B cell (primary cell): ENCODE measurements around the gene CEP95. TPM values are rescaled to one million over a fixed set of nuclear protein-coding genes. Genes with fewer than 3 reads are reported as not detected.
A peak's percentile ranks its signal among the peaks of the same experiment; 100 is the strongest.

Experiments
- ATAC-seq: fragments of 200-7000 bp; cut with Tn5 transposase; one replicate; pipeline ENCODE4 v1.10.0; 2021; ENCODE audit warnings: low read depth, mild to moderate bottlenecking, moderate number of reproducible peaks, moderate library complexity
- CTCF ChIA-PET: fragments of 350-600 bp; sonication (Branson Sonifier 250); formaldehyde crosslinking; loops from one replicate; lab custom pipeline; 2021; ENCODE audit warnings: antibody characterized with exemption, inconsistent platforms; lab: Charles Lee
- POLR2A ChIA-PET: fragments of 350-600 bp; sonication (Branson Sonifier 250); formaldehyde crosslinking; loops from one replicate; lab custom pipeline; 2021; ENCODE audit warnings: antibody characterized with exemption; lab: Charles Lee
- DNase-seq: peaks from one replicate; pipeline ENCODE4 v3.0.0; 2013
- H2AFZ ChIP-seq: 2 replicates; pipeline ENCODE4 v1.6.1; 2012; ENCODE audit warnings: mild to moderate bottlenecking, low read depth, low read length; ENCODE audit not compliant: insufficient read depth, poor library complexity, severe bottlenecking
- H3K27ac ChIP-seq, 2 donors: 1 replicate in 1 of 2; 2 replicates in 1 of 2; pipeline ENCODE4 v1.5.1; 2012 to 2013; ENCODE audit warnings: low read length in 2 of 2, mild to moderate bottlenecking in 2 of 2, moderate library complexity in 1 of 2
- H3K27me3 ChIP-seq, 4 experiments: fragments of 200-600 bp in 1 of 4; sonication (generic) in 1 of 4; replicated peaks in 1 of 4; 1 replicate in 2 of 4; 2 replicates in 2 of 4; pipeline versions ENCODE4 v1.6.1 to v1.7.0; 2013 to 2016; ENCODE audit warnings: low read length in 3 of 4, mild to moderate bottlenecking in 2 of 4, mixed read lengths in 1 of 4, moderate library complexity in 1 of 4; ENCODE audit not compliant: insufficient read depth in 4 of 4, control insufficient read depth in 3 of 4; ENCODE audit errors: control extremely low read depth in 1 of 4
- H3K36me3 ChIP-seq, 2 experiments: replicated peaks in 1 of 2; 1 replicate in 1 of 2; 2 replicates in 1 of 2; pipeline versions ENCODE4 v1.6.1 to v1.7.1; 2013; ENCODE audit warnings: low read length in 1 of 2; ENCODE audit not compliant: insufficient read depth in 2 of 2, control insufficient read depth in 1 of 2; ENCODE audit errors: control extremely low read depth in 1 of 2, extremely low read depth in 1 of 2
- H3K4me1 ChIP-seq, 2 donors: fragments of 200-600 bp in 1 of 2; sonication (generic) in 1 of 2; 1 replicate in 1 of 2; 2 replicates in 1 of 2; pipeline versions ENCODE4 v1.5.1 to v1.6.1; 2013 to 2017; ENCODE audit warnings: low read length in 2 of 2; ENCODE audit not compliant: control insufficient read depth in 2 of 2, insufficient read depth in 2 of 2
- H3K4me2 ChIP-seq: replicated peaks from 2 replicates; pipeline ENCODE3; 2012; ENCODE audit warnings: mild to moderate bottlenecking, low read depth, low read length; ENCODE audit not compliant: poor library complexity, severe bottlenecking
- H3K4me3 ChIP-seq, 5 experiments: fragments of 200-600 bp in 1 of 5; sonication (generic) in 1 of 5; 1 replicate in 3 of 5; 2 replicates in 2 of 5; pipeline versions ENCODE4 v1.5.1 to v1.7.0; 2011 to 2016; ENCODE audit warnings: low read length in 4 of 5, mild to moderate bottlenecking in 4 of 5, low read depth in 2 of 5, control low read depth in 1 of 5, moderate library complexity in 1 of 5; ENCODE audit not compliant: insufficient read depth in 1 of 5; ENCODE audit errors: control extremely low read depth in 1 of 5, extremely low read depth in 1 of 5
- H3K79me2 ChIP-seq: fragments of 200-600 bp; sonication (generic); one replicate; pipeline ENCODE4 v1.6.0; 2016; ENCODE audit warnings: low read length; ENCODE audit not compliant: control insufficient read depth, insufficient read depth
- H3K9ac ChIP-seq: fragments of 200-600 bp; sonication (generic); 2 replicates; pipeline ENCODE4 v1.6.1; 2017; ENCODE audit warnings: mild to moderate bottlenecking, low read length, moderate library complexity
- H3K9me3 ChIP-seq, 3 donors: one replicate each; pipeline versions ENCODE4 v1.6.1 to v1.7.1; 2013; ENCODE audit warnings: low read length in 2 of 3; ENCODE audit not compliant: control insufficient read depth in 2 of 3, insufficient read depth in 1 of 3; ENCODE audit errors: control extremely low read depth in 1 of 3
- H4K20me1 ChIP-seq: 2 replicates; pipeline ENCODE4 v1.6.0; 2012; ENCODE audit warnings: mild to moderate bottlenecking, low read length; ENCODE audit not compliant: insufficient read depth, control insufficient read depth, poor library complexity, severe bottlenecking
- H3K27ac Mint-ChIP-seq: one replicate; pipeline ENCODE4 v1.8.0; 2021; ENCODE audit warnings: mixed read lengths
- H3K27me3 Mint-ChIP-seq: one replicate; pipeline ENCODE4 v1.8.0; 2021; ENCODE audit warnings: mixed read lengths
- H3K4me1 Mint-ChIP-seq: one replicate; pipeline ENCODE4 v1.8.0; 2021; ENCODE audit warnings: mixed read lengths
- H3K4me3 Mint-ChIP-seq: one replicate; pipeline ENCODE4 v1.8.0; 2021; ENCODE audit warnings: mixed read lengths
- H3K9me3 Mint-ChIP-seq: one replicate; pipeline ENCODE4 v1.8.0; 2022; ENCODE audit warnings: mixed read lengths; ENCODE audit not compliant: insufficient read depth
- EZH2 ChIP-seq: IDR thresholded peaks from 2 replicates; pipeline ENCODE4 v1.6.1; 2012; ENCODE audit warnings: borderline replicate concordance, low read depth, mild to moderate bottlenecking, moderate library complexity, low read length; ENCODE audit not compliant: insufficient read depth, poor library complexity, severe bottlenecking
- WGBS: methylation state at CpG from one replicate; pipeline ENCODE4 v1.1.5; 2013; ENCODE audit warnings: missing lambda C conversion rate; ENCODE audit not compliant: insufficient coverage; 5-methylcytosine and 5-hydroxymethylcytosine counted together
- intact Hi-C: fragments of 100-400 bp; cut with micrococcal nuclease; formaldehyde crosslinking; loops from one replicate; pipeline ENCODE4 v1.10.0; 2022
- polyA plus RNA-seq: library from polyadenylated mRNA; depleted of rRNA; stranded (reverse); fragments of >200 nt; gene quantifications from 2 replicates; pipeline ENCODE4 v1.2.3, GENCODE V29; 2012
- total RNA-seq, 2 donors: library from RNA; stranded (reverse); fragments of 120-200 nt in 1 of 2; gene quantifications; 1 replicate in 1 of 2; 2 replicates in 1 of 2; pipeline versions ENCODE4 v1.2.3 to v1.2.4, GENCODE V29; 2013 to 2022
- TF ChIP-seq, protein P1 (sequence below): fragments of 200-600 bp; IDR thresholded peaks from one replicate; pipeline ENCODE4 v1.8.0; 2022; ENCODE audit warnings: antibody characterized with exemption, mild to moderate bottlenecking

Gene CEP95
- total and polyA plus RNA-seq, 2 donors (not counting 1 experiment from before 2014, with no cell fraction given): 71.1 to 122 TPM

GRCh38 chr17:64505340-64506200 is 1.2 kb upstream of the CEP95 start:
- H3K27me3 Mint-ChIP-seq: no peaks in the 10 kb centered on the region
- no peaks in the 10 kb centered on the region for H3K9me3 Mint-ChIP-seq
- Histone ChIP-seq H3K4me3 (peak overlapping the region; percentile 97 to 100 (median 99)), H3K9ac (peak overlapping the region; percentile 100), H3K4me2 (peak overlapping the region; percentile 83), H2AFZ (no peak overlapping the region), H3K4me1 (peaks cover 31 to 32% of the 10 kb centered on the region in 2 donors), H3K27me3 (no peaks in the 10 kb centered on the region), H3K36me3 (peaks cover 3 to 65% of the 10 kb centered on the region in 2 experiments), H4K20me1 (peaks cover 72% of the 10 kb centered on the region), H3K79me2 (peaks cover 73% of the 10 kb centered on the region), H3K9me3 (no peaks in the 10 kb centered on the region), H3K27ac (peak overlapping the region; percentile 99 to 100)
- CTCF ChIA-PET: interaction anchor here (0.8 to 5.5 kb wide), 7 partner anchors 9 to 184 kb away, joined by 3 to 125 read pairs (median 5); partner anchors contain the start of gene POLG2
- intact Hi-C loops: loop anchor here (1.0 to 5.0 kb wide), 8 partner anchors 8 to 953 kb away; partner anchors contain the start of genes DCAF7, FTSJ3, LIMD2 and POLG2
- H3K4me1 Mint-ChIP-seq: peaks cover 59% of the 10 kb centered on the region
- peak; percentile 94 for DNase-seq
- POLR2A ChIA-PET: interaction anchor here (0.5 to 3.7 kb wide), 20 partner anchors 9 to 804 kb away, joined by 3 to 97 read pairs (median 5); partner anchors contain the start of genes CCDC47, DDX42, GNA13 and ICAM2
- H3K27ac Mint-ChIP-seq: peak overlapping the region; percentile 99
- ATAC-seq: peak; percentile 31
- TF ChIP-seq EZH2: no peak
- TF ChIP-seq, protein P1, sequence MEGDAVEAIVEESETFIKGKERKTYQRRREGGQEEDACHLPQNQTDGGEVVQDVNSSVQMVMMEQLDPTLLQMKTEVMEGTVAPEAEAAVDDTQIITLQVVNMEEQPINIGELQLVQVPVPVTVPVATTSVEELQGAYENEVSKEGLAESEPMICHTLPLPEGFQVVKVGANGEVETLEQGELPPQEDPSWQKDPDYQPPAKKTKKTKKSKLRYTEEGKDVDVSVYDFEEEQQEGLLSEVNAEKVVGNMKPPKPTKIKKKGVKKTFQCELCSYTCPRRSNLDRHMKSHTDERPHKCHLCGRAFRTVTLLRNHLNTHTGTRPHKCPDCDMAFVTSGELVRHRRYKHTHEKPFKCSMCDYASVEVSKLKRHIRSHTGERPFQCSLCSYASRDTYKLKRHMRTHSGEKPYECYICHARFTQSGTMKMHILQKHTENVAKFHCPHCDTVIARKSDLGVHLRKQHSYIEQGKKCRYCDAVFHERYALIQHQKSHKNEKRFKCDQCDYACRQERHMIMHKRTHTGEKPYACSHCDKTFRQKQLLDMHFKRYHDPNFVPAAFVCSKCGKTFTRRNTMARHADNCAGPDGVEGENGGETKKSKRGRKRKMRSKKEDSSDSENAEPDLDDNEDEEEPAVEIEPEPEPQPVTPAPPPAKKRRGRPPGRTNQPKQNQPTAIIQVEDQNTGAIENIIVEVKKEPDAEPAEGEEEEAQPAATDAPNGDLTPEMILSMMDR: no peak
- H3K4me3 Mint-ChIP-seq: peak overlapping the region; percentile 97
- WGBS: under 1% methylated on average over 62 of the region's 76 CpGs
